Lung (tissue), 12 donors: ENCODE measurements around the gene STAT5A. TPM values are rescaled to one million over a fixed set of nuclear protein-coding genes. Genes with fewer than 3 reads are reported as not detected.

Experiments used
- ATAC-seq: fragments of 200-7000 bp; cut with Tn5 transposase; one replicate; pipeline ENCODE4 v1.9.1; 2020; ENCODE audit warnings: moderate number of reproducible peaks; ENCODE audit not compliant: insufficient read depth, low FRiP score
- DNase-seq, 3 donors: peaks; one replicate each; pipeline ENCODE4 v3.0.0-alpha.2; 2013 to 2017
- H3K27ac ChIP-seq, 2 donors: one replicate each; pipeline ENCODE4 v1.5.1; 2013; ENCODE audit warnings: mild to moderate bottlenecking in 2 of 2, moderate library complexity in 2 of 2, control low read depth in 1 of 2, inconsistent platforms in 1 of 2, low read depth in 1 of 2, low read length in 1 of 2
- H3K27me3 ChIP-seq, 3 donors: one replicate each; pipeline ENCODE4 v1.5.1; 2013; ENCODE audit warnings: low read length in 2 of 3; ENCODE audit not compliant: control insufficient read depth in 3 of 3, insufficient read depth in 3 of 3
- H3K36me3 ChIP-seq, 4 donors: one replicate each; pipeline ENCODE4 v1.5.1; 2013; ENCODE audit warnings: low read length in 4 of 4, mild to moderate bottlenecking in 1 of 4, moderate library complexity in 1 of 4; ENCODE audit not compliant: control insufficient read depth in 4 of 4, insufficient read depth in 4 of 4
- H3K4me1 ChIP-seq, 5 donors: one replicate each; pipeline ENCODE4 v1.5.1; 2013; ENCODE audit warnings: low read length in 5 of 5, mild to moderate bottlenecking in 2 of 5, moderate library complexity in 1 of 5; ENCODE audit not compliant: control insufficient read depth in 5 of 5, insufficient read depth in 5 of 5
- H3K4me3 ChIP-seq: one replicate; pipeline ENCODE4 v1.5.1; 2013; ENCODE audit warnings: mild to moderate bottlenecking, control low read depth, moderate library complexity
- H3K9ac ChIP-seq, 2 donors: one replicate each; pipeline ENCODE4 v1.5.1; 2013; ENCODE audit warnings: low read length in 2 of 2, control low read depth in 1 of 2; ENCODE audit not compliant: insufficient read depth in 1 of 2
- H3K9me3 ChIP-seq, 4 donors: one replicate each; pipeline ENCODE4 v1.5.1; 2013; ENCODE audit warnings: low read length in 3 of 4, mild to moderate bottlenecking in 1 of 4, moderate library complexity in 1 of 4; ENCODE audit not compliant: control insufficient read depth in 4 of 4, insufficient read depth in 3 of 4
- CTCF ChIP-seq: IDR thresholded peaks from 2 replicates; pipeline ENCODE4 v1.5.1; 2012; ENCODE audit warnings: mild to moderate bottlenecking; ENCODE audit errors: control extremely low read depth, extremely low read depth
- WGBS, 2 donors: extraction: QIAGEN DNeasy Blood & Tissue Kit; methylation state at CpG; one replicate each; pipeline ENCODE4 v1.1.7; 2013; 5-methylcytosine and 5-hydroxymethylcytosine counted together
- polyA plus RNA-seq, 2 donors: library from polyadenylated mRNA; stranded (reverse); fragments of 200-250 nt; gene quantifications; one replicate each; pipeline ENCODE4 v1.2.1, GENCODE V29; 2013
- total RNA-seq, 2 donors: library from RNA; depleted of rRNA in 1 of 2; stranded (reverse); fragments of >200 nt in 1 of 2; gene quantifications; one replicate each; pipeline ENCODE4 v1.2.1, GENCODE V29; 2014 to 2021
- donor health status: control.
- donor health status: control.
- donor health status: Bipolar disorder and iron deficiency.
- donor health status: healthy.
- donor health status: DM: yes; HTN: yes; CAD: no.

The STAT5A gene
- total and polyA plus RNA-seq, 4 donors: 16.4 to 52.0 (median 31.8) TPM

- no peak for ATAC-seq
- 90 to 92% methylated on average over 3 of the region's 3 CpGs for WGBS, 2 donors
- H3K9ac ChIP-seq: no peak overlapping the region
- DNase-seq: no peak
- TF ChIP-seq CTCF: no peak
- H3K27ac ChIP-seq: peak overlapping the region in 1 of 2 donors; percentile 21
- no peaks in the 10 kb centered on the region for H3K9me3 ChIP-seq
- H3K4me1 ChIP-seq: peaks cover 0 to 20% (median 0%) of the 10 kb centered on the region in 5 donors
- H3K4me3 ChIP-seq: no peak overlapping the region
- no peaks in the 10 kb centered on the region for H3K27me3 ChIP-seq
- peaks cover 11 to 22% (median 18%) of the 10 kb centered on the region in 4 donors for H3K36me3 ChIP-seq
These were observed 59.3 kb downstream of the STAT5A start for GRCh38 chr17:42347606-42348005.

- no peaks in the 10 kb centered on the region for H3K27me3 ChIP-seq
- peaks cover 11 to 20% (median 16%) of the 10 kb centered on the region in 4 donors for H3K36me3 ChIP-seq
- H3K9me3 ChIP-seq: no peaks in the 10 kb centered on the region
- H3K9ac ChIP-seq: no peak overlapping the region
- no peak overlapping the region for H3K27ac ChIP-seq
- no peak for TF ChIP-seq CTCF
- 85 to 88% methylated on average over 3 of the region's 3 CpGs for WGBS, 2 donors
- no peak overlapping the region for H3K4me3 ChIP-seq
- ATAC-seq: no peak
- peaks cover 0 to 20% (median 0%) of the 10 kb centered on the region in 5 donors for H3K4me1 ChIP-seq
- no peak for DNase-seq
These were observed 59.8 kb downstream of the STAT5A start for GRCh38 chr17:42348104-42348503.

- Histone ChIP-seq H3K9me3 (no peaks in the 10 kb centered on the region), H3K4me1 (peaks cover 0 to 18% (median 0%) of the 10 kb centered on the region in 5 donors), H3K36me3 (peaks cover 0 to 5% (median 2%) of the 10 kb centered on the region in 4 donors), H3K4me3 (no peak overlapping the region), H3K27ac (no peak overlapping the region), H3K9ac (no peak overlapping the region), H3K27me3 (no peaks in the 10 kb centered on the region)
- ATAC-seq (no peak), DNase-seq (peak in 1 of 3 donors; percentile 20)
- no peak for TF ChIP-seq CTCF
- 62 to 63% methylated on average over 3 of the region's 3 CpGs for WGBS, 2 donors
These were observed 66.9 kb downstream of the STAT5A start for GRCh38 chr17:42354956-42355843.
